Measurements from ENCODE around the gene OAS2. TPM values are rescaled to one million over a fixed set of nuclear protein-coding genes. Genes with fewer than 3 reads are reported as not detected.
A peak's percentile ranks its signal among the peaks of the same experiment; 100 is the strongest.

Gene OAS2
- total and polyA plus RNA-seq, 2 of the 8 experiments (the other 6 are each of a cell fraction or from before 2014, with no cell fraction given) = 0.06 TPM; not detected in 1

DNA sequence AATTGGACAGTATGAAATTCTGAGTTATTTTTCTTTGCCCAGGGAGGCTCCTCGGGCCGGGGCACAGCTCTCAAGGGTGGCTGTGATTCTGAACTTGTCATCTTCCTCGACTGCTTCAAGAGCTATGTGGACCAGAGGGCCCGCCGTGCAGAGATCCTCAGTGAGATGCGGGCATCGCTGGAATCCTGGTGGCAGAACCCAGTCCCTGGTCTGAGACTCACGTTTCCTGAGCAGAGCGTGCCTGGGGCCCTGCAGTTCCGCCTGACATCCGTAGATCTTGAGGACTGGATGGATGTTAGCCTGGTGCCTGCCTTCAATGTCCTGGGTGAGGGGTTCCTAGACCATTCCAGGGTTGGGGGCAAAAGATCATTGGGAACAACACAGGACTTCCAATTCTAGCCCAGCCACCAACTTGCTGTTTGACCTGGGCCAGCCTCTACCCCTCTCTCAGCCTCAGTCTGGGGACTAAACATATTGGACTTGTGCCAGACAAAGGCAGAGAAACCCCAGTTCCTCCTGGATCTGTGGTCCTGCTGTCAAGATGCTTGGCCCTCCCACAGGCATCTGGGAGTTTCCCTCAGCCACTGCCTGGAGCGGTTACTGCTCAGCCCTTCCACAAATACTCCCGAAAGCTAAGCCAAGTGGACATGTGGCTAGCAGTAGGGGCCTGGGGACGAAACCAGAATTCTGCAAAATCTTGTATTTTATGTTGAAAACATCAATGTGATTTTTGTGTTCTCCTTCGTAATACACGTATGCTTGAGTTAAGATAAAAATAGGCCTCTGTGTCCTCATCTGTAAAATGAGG is 36.6 kb upstream of the OAS2 start:
- no peak overlapping the region for H4K8ac ChIP-seq (ENCODE audit: extremely low read depth, insufficient read depth, low read length)
- no peaks in the 10 kb centered on the region for H3K79me2 ChIP-seq (ENCODE audit: control insufficient read depth in 1 of 2, insufficient read depth in 2 of 2, low read length in 2 of 2)
- H3K9ac ChIP-seq (replicated peaks in 1 of 4; ENCODE audit: extremely low read depth in 1 of 4, low read depth in 3 of 4, low read length in 3 of 4) = no peak overlapping the region
- no peaks in the 10 kb centered on the region; the same call in 1 of the 2 replicates for H3K23me2 ChIP-seq (ENCODE audit: low read depth, low read length)
- no peak overlapping the region for H3K56ac ChIP-seq (replicated peaks; ENCODE audit: insufficient read length, low read depth, low read length)
- no peak overlapping the region for H2AFZ ChIP-seq (ENCODE audit: low read length)
- H3K23ac ChIP-seq (ENCODE audit: insufficient read length) = no peak overlapping the region
- no peak for FAIRE-seq
- no peak overlapping the region for H4K5ac ChIP-seq (ENCODE audit: insufficient read length, low read depth, low read length)
- peak overlapping the region; percentile 15; the same call in 1 of the 2 replicates for H2AK5ac ChIP-seq (ENCODE audit: low read depth, low read length)
- no peak overlapping the region for H4K91ac ChIP-seq (replicated peaks; ENCODE audit: insufficient read length, low read length)
- no peak overlapping the region for H2BK5ac ChIP-seq (ENCODE audit: low read depth, low read length)
- CTCF ChIA-PET (ENCODE audit: partially characterized antibody) = interaction anchor here (0.7 to 2.1 kb wide), 3 partner anchors 10 to 119 kb away, joined by 3 to 7 read pairs (median 4); no protein-coding TSS in a partner anchor
- WGBS, 2 experiments (ENCODE audit: extremely low coverage in 1 of 2, insufficient coverage in 1 of 2, insufficient read length in 1 of 2, insufficient replicate concordance in 2 of 2, low coverage in 1 of 2, low lambda C conversion rate in 2 of 2, missing lambda C conversion rate in 1 of 2) = 85% methylated on average over 16 of the region's 16 CpGs; no CpG with 5 or more reads in 1 of the 2 experiments
- no peaks in the 10 kb centered on the region for H3K36me3 ChIP-seq (ENCODE audit: control insufficient read depth in 2 of 4, insufficient read depth in 4 of 4, low read length in 3 of 4)
- H2BK15ac ChIP-seq (ENCODE audit: low read length) = no peak overlapping the region
- no peak overlapping the region for H3K4ac ChIP-seq (replicated peaks; ENCODE audit: insufficient read length, low read depth, low read length)
- H4K20me1 ChIP-seq (replicated peaks in 1 of 2; ENCODE audit: control insufficient read depth in 1 of 2, insufficient read depth in 2 of 2, low read length in 2 of 2) = no peaks in the 10 kb centered on the region
- peaks cover 0 to 15% (median 10%) of the 10 kb centered on the region in 4 experiments; a peak in 6 of 7 replicates for H3K27me3 ChIP-seq (replicated peaks in 1 of 4; ENCODE audit: control insufficient read depth in 3 of 4, extremely low read depth in 1 of 4, insufficient read depth in 3 of 4, low read length in 3 of 4)
- H2BK12ac ChIP-seq (ENCODE audit: low read depth, low read length) = no peak overlapping the region
- no peak overlapping the region for H3K4me3 ChIP-seq (ENCODE audit: extremely low read depth in 1 of 4, insufficient read depth in 2 of 4, low read depth in 3 of 4, low read length in 4 of 4)
- no peak for DNase-seq (ENCODE audit: low read depth in 1 of 2, low spot score in 2 of 2)
- H3K27ac ChIP-seq (ENCODE audit: low read depth, low read length) = no peak overlapping the region
- no peak overlapping the region for H2BK120ac ChIP-seq (replicated peaks; ENCODE audit: low read depth, low read length)
- TF ChIP-seq RBBP5 (IDR thresholded peaks at IDR 0.05; ENCODE audit: borderline replicate concordance, low read depth, low read length) (no peak), KDM5A (IDR thresholded peaks at IDR 0.05; ENCODE audit: low read length) (no peak), GABPA (IDR thresholded peaks at IDR 0.05; ENCODE audit: borderline replicate concordance, insufficient read depth, low read length) (no peak), SRF (IDR thresholded peaks at IDR 0.05; ENCODE audit: low read depth, low read length) (no peak), HDAC2 (IDR thresholded peaks at IDR 0.05; ENCODE audit: borderline replicate concordance in 1 of 2, low read depth in 2 of 2, low read length in 2 of 2) (no peak), TAF7 (optimal IDR thresholded peaks at IDR 0.05; ENCODE audit: borderline replicate concordance, low read depth, low read length) (no peak), SP1 (IDR thresholded peaks at IDR 0.05; ENCODE audit: low read depth, low read length) (no peak)
- TF ChIP-seq, protein P1, sequence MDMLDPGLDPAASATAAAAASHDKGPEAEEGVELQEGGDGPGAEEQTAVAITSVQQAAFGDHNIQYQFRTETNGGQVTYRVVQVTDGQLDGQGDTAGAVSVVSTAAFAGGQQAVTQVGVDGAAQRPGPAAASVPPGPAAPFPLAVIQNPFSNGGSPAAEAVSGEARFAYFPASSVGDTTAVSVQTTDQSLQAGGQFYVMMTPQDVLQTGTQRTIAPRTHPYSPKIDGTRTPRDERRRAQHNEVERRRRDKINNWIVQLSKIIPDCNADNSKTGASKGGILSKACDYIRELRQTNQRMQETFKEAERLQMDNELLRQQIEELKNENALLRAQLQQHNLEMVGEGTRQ (IDR thresholded peaks at IDR 0.05; ENCODE audit: low read length) = no peak
- H3K9me3 ChIP-seq (ENCODE audit: insufficient read depth in 2 of 2, low read depth in 1 of 2, low read length in 1 of 2) = no peaks in the 10 kb centered on the region
- no peak overlapping the region for H3K4me2 ChIP-seq (ENCODE audit: insufficient read depth in 1 of 2, low read depth in 2 of 2, low read length in 2 of 2)
- H3K14ac ChIP-seq (ENCODE audit: insufficient read length) = no peak overlapping the region
- peaks cover 0 to 3% (median 2%) of the 10 kb centered on the region in 4 experiments; a peak in 2 of 7 replicates for H3K4me1 ChIP-seq (replicated peaks in 1 of 4; ENCODE audit: control insufficient read depth in 3 of 4, insufficient read depth in 4 of 4, low read length in 3 of 4)
- no peaks in the 10 kb centered on the region for H3K79me1 ChIP-seq (ENCODE audit: low read depth, low read length)
- POLR2A ChIA-PET (ENCODE audit: partially characterized antibody) = no interaction called here
- H2BK20ac ChIP-seq (ENCODE audit: low read length) = no peak overlapping the region
- H3K18ac ChIP-seq (ENCODE audit: extremely low read depth, low read length) = no peak overlapping the region
